ENCODE data around the gene CDC42. TPM values are rescaled to one million over a fixed set of nuclear protein-coding genes. Genes with fewer than 3 reads are reported as not detected.
A peak's percentile ranks its signal among the peaks of the same experiment; 100 is the strongest.

Gene CDC42
- total RNA-seq, 6 experiments from 2014 or later, result 74.4 to 128 (median 95.9) TPM

GRCh38 chr1:22120469-22120790 lies 67.9 kb downstream of the CDC42 start:
- Histone ChIP-seq H3K9me3 (no peaks in the 10 kb centered on the region), H3K4me1 (no peaks in the 10 kb centered on the region), H3K4me3 (no peak overlapping the region), H3K36me3 (no peaks in the 10 kb centered on the region), H3K27ac (no peak overlapping the region), H3K27me3 (no peaks in the 10 kb centered on the region)
- DNase-seq (no peak), ATAC-seq (no peak)
- intact Hi-C loops (cut with DNase I), result no loop called here
- WGBS (ENCODE audit: insufficient coverage, low coverage, low lambda C conversion rate, missing lambda C conversion rate), result no CpG with 5 or more reads among the region's 11 CpGs
- TF ChIP-seq POLR2A (IDR thresholded peaks at IDR 0.05), result no peak
- TF ChIP-seq CTCF (IDR thresholded peaks at IDR 0.05), result no peak

GRCh38 chr1:22121421-22121911 lies 69.0 kb downstream of the CDC42 start:
- H3K27ac ChIP-seq, result no peak overlapping the region
- DNase-seq, result no peak
- intact Hi-C loops (cut with DNase I), result no loop called here
- WGBS (ENCODE audit: insufficient coverage, low coverage, low lambda C conversion rate, missing lambda C conversion rate), result 50% methylated on average over 2 of the region's 15 CpGs
- no peaks in the 10 kb centered on the region for H3K9me3 ChIP-seq
- H3K4me3 ChIP-seq, result no peak overlapping the region
- H3K36me3 ChIP-seq, result no peaks in the 10 kb centered on the region
- no peaks in the 10 kb centered on the region for H3K27me3 ChIP-seq
- no peaks in the 10 kb centered on the region for H3K4me1 ChIP-seq
- no peak for TF ChIP-seq CTCF (IDR thresholded peaks at IDR 0.05)
- no peak for TF ChIP-seq POLR2A (IDR thresholded peaks at IDR 0.05)
- no peak for ATAC-seq

GRCh38 chr1:22122273-22123070 lies 70.0 kb downstream of the CDC42 start:
- Histone ChIP-seq H3K27ac (no peak overlapping the region), H3K27me3 (no peaks in the 10 kb centered on the region), H3K9me3 (no peaks in the 10 kb centered on the region), H3K4me3 (no peak overlapping the region), H3K36me3 (no peaks in the 10 kb centered on the region), H3K4me1 (no peaks in the 10 kb centered on the region)
- intact Hi-C loops (cut with DNase I), result no loop called here
- DNase-seq (no peak), ATAC-seq (no peak)
- WGBS (ENCODE audit: insufficient coverage, low coverage, low lambda C conversion rate, missing lambda C conversion rate), result 83% methylated on average over 6 of the region's 21 CpGs
- TF ChIP-seq CTCF (IDR thresholded peaks at IDR 0.05), result no peak
- TF ChIP-seq POLR2A (IDR thresholded peaks at IDR 0.05), result no peak

GRCh38 chr1:22123071-22123390 lies 70.5 kb downstream of the CDC42 start:
- Histone ChIP-seq H3K9me3 (no peaks in the 10 kb centered on the region), H3K36me3 (no peaks in the 10 kb centered on the region), H3K27ac (no peak overlapping the region), H3K4me1 (no peaks in the 10 kb centered on the region), H3K4me3 (no peak overlapping the region), H3K27me3 (no peaks in the 10 kb centered on the region)
- 71% methylated on average over 5 of the region's 8 CpGs for WGBS (ENCODE audit: insufficient coverage, low coverage, low lambda C conversion rate, missing lambda C conversion rate)
- ATAC-seq (no peak), DNase-seq (peak in 1 of 3 donors; percentile 37)
- intact Hi-C loops (cut with DNase I), result no loop called here
- TF ChIP-seq CTCF (IDR thresholded peaks at IDR 0.05) (no peak), POLR2A (IDR thresholded peaks at IDR 0.05) (no peak)
